Hepatocyte (in vitro differentiated cells): ENCODE data around the gene ARMC10. TPM values are rescaled to one million over a fixed set of nuclear protein-coding genes. Genes with fewer than 3 reads are reported as not detected.

Experiments used
- DNase-seq: peaks from one replicate; pipeline ENCODE4 v3.0.0-alpha.2; 2016; ENCODE audit warnings: low spot score
- H2AFZ ChIP-seq: fragments of 200-600 bp; sonication (generic); 2 replicates; pipeline ENCODE4 v1.6.0; 2016; ENCODE audit warnings: antibody characterized with exemption, mild to moderate bottlenecking
- H3K27ac ChIP-seq: fragments of 200-600 bp; sonication (generic); 2 replicates; pipeline ENCODE4 v1.5.1; 2016; ENCODE audit warnings: mild to moderate bottlenecking
- H3K27me3 ChIP-seq: fragments of 200-600 bp; sonication (generic); 2 replicates; pipeline ENCODE4 v1.6.1; 2016
- H3K36me3 ChIP-seq: fragments of 200-600 bp; sonication (generic); replicated peaks from 2 replicates; pipeline ENCODE4 v1.5.1; 2016; ENCODE audit warnings: low read depth; ENCODE audit not compliant: insufficient read depth
- H3K4me1 ChIP-seq: fragments of 200-600 bp; sonication (generic); 2 replicates; pipeline ENCODE4 v1.5.1; 2016; ENCODE audit warnings: mild to moderate bottlenecking, moderate library complexity; ENCODE audit not compliant: insufficient read depth
- H3K4me2 ChIP-seq: fragments of 200-600 bp; sonication (generic); 2 replicates; pipeline ENCODE4 v1.6.0; 2016
- H3K4me3 ChIP-seq: fragments of 200-600 bp; sonication (generic); 2 replicates; pipeline ENCODE4 v1.5.1; 2016; ENCODE audit warnings: mild to moderate bottlenecking
- H3K79me2 ChIP-seq: fragments of 200-600 bp; sonication (generic); 2 replicates; pipeline ENCODE4 v1.6.0; 2017; ENCODE audit warnings: mild to moderate bottlenecking
- H3K9me2 ChIP-seq: fragments of 200-600 bp; sonication (generic); replicated peaks from 2 replicates; pipeline ENCODE4 v1.6.0; 2017; ENCODE audit warnings: mild to moderate bottlenecking; ENCODE audit not compliant: insufficient read depth
- H3K9me3 ChIP-seq: fragments of 200-600 bp; sonication (generic); 2 replicates; pipeline ENCODE4 v1.5.1; 2016; ENCODE audit warnings: low read depth, mild to moderate bottlenecking
- H4K20me1 ChIP-seq: fragments of 200-600 bp; sonication (generic); 2 replicates; pipeline ENCODE4 v1.6.0; 2016; ENCODE audit warnings: mild to moderate bottlenecking; ENCODE audit not compliant: insufficient read depth, poor library complexity, severe bottlenecking
- CTCF ChIP-seq: fragments of 200-600 bp; sonication (generic); IDR thresholded peaks from 2 replicates; pipeline ENCODE4 v1.5.1; 2016; ENCODE audit warnings: antibody characterized with exemption, mild to moderate bottlenecking; ENCODE audit not compliant: poor library complexity
- EZH2 ChIP-seq: fragments of 200-600 bp; sonication (generic); IDR thresholded peaks from 2 replicates; pipeline ENCODE4 v1.6.1; 2016; ENCODE audit warnings: antibody characterized with exemption, mild to moderate bottlenecking, borderline replicate concordance
- EZH2phosphoT487 ChIP-seq: fragments of 200-600 bp; sonication (generic); IDR thresholded peaks from one replicate; pipeline ENCODE4 v1.6.1; 2018; ENCODE audit warnings: antibody characterized with exemption, mild to moderate bottlenecking, low read depth, moderate library complexity; ENCODE audit not compliant: unreplicated experiment, severe bottlenecking
- WGBS: methylation state at CpG from one replicate; pipeline ENCODE4 v1.1.6; 2016; ENCODE audit warnings: low lambda C conversion rate; ENCODE audit errors: missing lambda C conversion rate; 5-methylcytosine and 5-hydroxymethylcytosine counted together
- polyA plus RNA-seq: library from polyadenylated mRNA; unstranded; fragments of >200 nt; fragmentation: Nextera tagmentation; extraction: Ambion mirVana; gene quantifications from 2 replicates; pipeline ENCODE4 v1.2.1, GENCODE V29; 2016
- total RNA-seq: library from RNA; depleted of rRNA; stranded (reverse); fragments of >200 nt; gene quantifications from 2 replicates; pipeline ENCODE4 v1.2.3, GENCODE V29; 2014

The ARMC10 gene
- total and polyA plus RNA-seq, 2 experiments from 2014 or later: 27.2 to 33.5 TPM

- no peak for TF ChIP-seq EZH2
- TF ChIP-seq EZH2phosphoT487: no peak
- no peak for TF ChIP-seq CTCF
- Histone ChIP-seq H3K4me3 (no peak overlapping the region), H3K27ac (no peak overlapping the region), H4K20me1 (no peaks in the 10 kb centered on the region), H3K27me3 (no peaks in the 10 kb centered on the region), H2AFZ (no peak overlapping the region), H3K4me1 (no peaks in the 10 kb centered on the region), H3K4me2 (no peak overlapping the region), H3K79me2 (no peaks in the 10 kb centered on the region), H3K36me3 (no peaks in the 10 kb centered on the region), H3K9me2 (no peaks in the 10 kb centered on the region), H3K9me3 (no peaks in the 10 kb centered on the region)
- DNase-seq: no peak
- WGBS: 98% methylated on average over 2 of the region's 2 CpGs
These were observed 38.2 kb downstream of the ARMC10 start for GRCh38 chr7:103113164-103113563.

- Histone ChIP-seq H3K4me3 (no peak overlapping the region), H3K79me2 (no peaks in the 10 kb centered on the region), H3K27ac (no peak overlapping the region), H3K4me1 (no peaks in the 10 kb centered on the region), H3K4me2 (no peak overlapping the region), H3K9me3 (no peaks in the 10 kb centered on the region), H3K36me3 (no peaks in the 10 kb centered on the region), H2AFZ (no peak overlapping the region), H3K9me2 (no peaks in the 10 kb centered on the region), H3K27me3 (no peaks in the 10 kb centered on the region), H4K20me1 (no peaks in the 10 kb centered on the region)
- TF ChIP-seq EZH2: no peak
- TF ChIP-seq EZH2phosphoT487: no peak
- no peak for TF ChIP-seq CTCF
- 68% methylated on average over 1 of the region's 1 CpG for WGBS
- no peak for DNase-seq
These were observed 39.7 kb downstream of the ARMC10 start for GRCh38 chr7:103114576-103115008.

GRCh38 chr7:103115771-103116170 lies 40.8 kb downstream of the ARMC10 start:
- no peak for TF ChIP-seq EZH2phosphoT487
- TF ChIP-seq CTCF: no peak
- TF ChIP-seq EZH2: no peak
- no peaks in the 10 kb centered on the region for H3K9me3 ChIP-seq
- H4K20me1 ChIP-seq: no peaks in the 10 kb centered on the region
- WGBS: 95% methylated on average over 4 of the region's 4 CpGs
- H3K79me2 ChIP-seq: no peaks in the 10 kb centered on the region
- no peak overlapping the region for H3K27ac ChIP-seq
- H2AFZ ChIP-seq: no peak overlapping the region
- H3K4me1 ChIP-seq: no peaks in the 10 kb centered on the region
- no peaks in the 10 kb centered on the region for H3K9me2 ChIP-seq
- H3K4me3 ChIP-seq: no peak overlapping the region
- no peak overlapping the region for H3K4me2 ChIP-seq
- H3K27me3 ChIP-seq: no peaks in the 10 kb centered on the region
- no peak for DNase-seq
- H3K36me3 ChIP-seq: no peaks in the 10 kb centered on the region

- H3K36me3 ChIP-seq: no peaks in the 10 kb centered on the region
- no peaks in the 10 kb centered on the region for H3K9me2 ChIP-seq
- 93% methylated on average over 1 of the region's 1 CpG for WGBS
- H3K4me1 ChIP-seq: no peaks in the 10 kb centered on the region
- no peaks in the 10 kb centered on the region for H3K79me2 ChIP-seq
- no peaks in the 10 kb centered on the region for H4K20me1 ChIP-seq
- TF ChIP-seq EZH2phosphoT487 (no peak), EZH2 (no peak), CTCF (no peak)
- no peaks in the 10 kb centered on the region for H3K9me3 ChIP-seq
- no peaks in the 10 kb centered on the region for H3K27me3 ChIP-seq
- no peak overlapping the region for H3K27ac ChIP-seq
- DNase-seq: no peak
- H3K4me2 ChIP-seq: no peak overlapping the region
- H2AFZ ChIP-seq: no peak overlapping the region
- H3K4me3 ChIP-seq: no peak overlapping the region
These were observed 41.6 kb downstream of the ARMC10 start for GRCh38 chr7:103116511-103116910.
